Stimulated activated CD8-positive, alpha-beta memory T cell treated with anti-CD3 and anti-CD28 coated beads, Interleukin-12 subunit alpha, Interleukin-12 subunit beta, amount 100 ng/mL, for 24 hours (primary cell): ENCODE data around the gene POLA1.

Experiments
- DNase-seq: peaks from one replicate; pipeline ENCODE4 v3.0.0-alpha.2; 2020; ENCODE audit errors: extremely low read depth

POLA1 gene

DNA sequence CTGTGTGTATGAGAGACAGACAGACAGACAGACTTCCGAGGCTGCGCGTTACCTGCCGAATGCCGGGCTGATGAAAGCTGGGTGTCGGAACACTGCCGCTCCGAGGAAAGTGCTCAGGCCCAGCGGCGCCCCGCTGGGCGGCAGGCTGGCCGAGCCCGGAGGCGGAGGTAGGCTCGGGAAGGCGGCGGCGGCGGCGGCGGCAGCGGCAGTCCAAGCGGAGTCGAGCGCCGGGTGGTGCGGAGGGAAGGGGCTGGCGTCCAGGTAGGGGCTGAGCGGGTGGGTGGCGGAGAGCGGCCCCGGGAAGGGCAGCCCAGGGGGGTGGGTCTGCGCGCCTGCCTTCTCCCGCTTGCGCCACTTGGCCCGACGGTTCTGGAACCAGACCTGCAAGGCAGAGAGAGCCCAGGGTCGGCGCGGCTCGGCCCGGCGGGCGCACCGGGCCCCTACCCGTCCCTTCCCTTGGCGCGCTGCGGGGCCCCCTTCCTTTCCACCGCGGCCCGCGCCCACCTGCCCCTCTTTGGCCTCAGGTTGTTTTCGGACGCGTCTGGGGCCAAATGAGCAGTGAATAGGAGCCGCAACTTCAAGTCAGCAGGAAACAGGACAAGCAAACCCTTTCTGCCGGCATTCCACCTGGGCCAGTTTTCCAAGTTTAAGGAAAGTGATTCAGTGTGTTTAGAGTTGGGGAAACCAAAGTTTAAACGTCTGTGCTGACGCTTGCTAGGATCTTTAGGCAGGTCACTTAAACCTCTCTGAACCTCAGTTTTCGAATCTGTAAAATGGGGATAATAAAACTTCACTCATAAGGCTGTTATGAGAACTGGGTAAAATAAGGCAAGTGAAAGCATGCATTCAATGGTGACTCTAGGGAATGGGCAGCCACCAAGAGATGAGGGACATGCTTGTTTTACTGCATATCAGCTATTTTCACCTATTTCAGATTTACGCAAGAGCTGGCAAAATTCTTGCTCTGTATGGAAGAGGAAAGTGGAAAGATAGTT is 313.6 kb downstream of the POLA1 start:
- no peak for DNase-seq

GRCh38 chrX:25009407-25009806 is 315.7 kb downstream of the POLA1 start:
- DNase-seq = no peak

DNA sequence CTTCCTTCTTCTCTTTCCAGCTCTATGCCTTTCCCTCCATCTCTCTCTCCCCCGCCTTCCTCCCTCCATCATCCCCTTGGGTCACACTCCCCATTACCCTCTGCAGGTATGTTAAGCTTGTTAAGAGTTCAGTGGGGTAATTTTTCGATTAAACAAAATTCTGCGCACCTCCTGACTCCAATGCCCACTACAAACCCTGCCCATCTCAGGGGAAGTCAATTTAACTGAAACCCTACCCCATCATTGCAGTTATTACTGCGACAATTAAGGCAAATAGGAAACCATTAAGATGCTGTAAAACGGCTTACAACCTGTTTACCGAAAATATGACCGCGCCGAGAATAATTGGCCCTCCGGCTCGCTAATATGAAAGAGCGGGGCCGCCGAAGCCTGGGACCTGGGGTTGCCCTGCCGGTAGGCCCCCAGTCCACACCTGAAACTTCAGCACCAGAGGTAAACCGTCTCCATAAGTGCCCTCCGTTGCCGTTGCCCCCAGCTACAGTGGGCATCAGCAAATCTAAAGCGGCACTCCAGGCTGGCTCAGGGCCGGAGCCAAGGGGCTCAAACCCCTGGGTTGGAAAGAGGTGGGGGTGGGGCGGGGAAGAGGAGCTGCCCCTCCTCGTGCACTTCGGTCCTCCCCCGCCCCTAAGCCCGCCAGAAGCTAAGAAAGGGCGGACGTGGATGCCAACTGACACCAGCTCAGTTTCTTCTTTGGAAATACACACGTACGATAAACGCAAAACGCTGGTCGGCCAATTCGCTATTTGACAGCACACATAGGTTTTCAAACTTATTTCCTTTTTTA is 317.3 kb downstream of the POLA1 start:
- DNase-seq = no peak

DNA sequence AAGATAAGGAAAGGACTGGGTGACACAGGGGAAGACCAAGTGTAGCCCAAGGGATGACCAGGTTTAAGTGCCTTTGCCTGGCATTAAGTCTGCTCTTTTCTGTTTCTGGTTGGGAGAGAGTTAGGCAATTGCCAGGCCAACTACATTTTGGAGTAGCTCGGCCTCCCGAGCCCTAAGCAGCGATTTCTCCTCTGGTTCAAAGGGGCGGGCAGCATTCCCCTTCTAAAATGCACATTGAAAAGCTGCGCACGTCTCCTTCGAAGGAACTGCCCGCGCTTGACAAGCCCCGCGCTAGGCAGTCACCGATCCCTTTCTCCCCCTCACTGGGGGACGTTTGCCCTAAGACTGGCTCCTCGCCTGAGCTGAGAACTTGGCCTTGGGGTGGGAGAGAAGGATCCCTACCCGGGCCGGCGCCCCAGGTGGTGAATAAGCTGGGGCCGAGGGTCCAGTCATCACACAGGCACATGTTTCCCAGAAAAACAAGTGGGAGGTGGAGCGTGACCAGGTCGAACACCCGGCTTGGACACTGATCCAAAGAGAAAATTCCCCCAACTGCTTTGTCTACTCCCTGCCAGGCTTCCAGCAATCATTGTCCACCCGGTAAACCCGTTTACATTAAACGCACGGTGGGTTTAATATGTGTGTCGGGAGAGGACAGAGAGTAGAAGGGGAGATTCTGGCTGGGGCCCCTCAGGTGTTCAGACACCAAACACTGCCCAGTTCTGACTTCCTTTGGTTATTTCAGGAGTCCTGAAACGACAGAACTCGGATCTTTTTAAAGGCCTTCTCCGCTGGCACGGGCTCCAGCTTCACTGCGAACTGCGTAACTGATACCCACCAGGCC is 318.1 kb downstream of the POLA1 start:
- no peak for DNase-seq

GRCh38 chrX:25012433-25012735 is 318.7 kb downstream of the POLA1 start:
- no peak for DNase-seq

DNA sequence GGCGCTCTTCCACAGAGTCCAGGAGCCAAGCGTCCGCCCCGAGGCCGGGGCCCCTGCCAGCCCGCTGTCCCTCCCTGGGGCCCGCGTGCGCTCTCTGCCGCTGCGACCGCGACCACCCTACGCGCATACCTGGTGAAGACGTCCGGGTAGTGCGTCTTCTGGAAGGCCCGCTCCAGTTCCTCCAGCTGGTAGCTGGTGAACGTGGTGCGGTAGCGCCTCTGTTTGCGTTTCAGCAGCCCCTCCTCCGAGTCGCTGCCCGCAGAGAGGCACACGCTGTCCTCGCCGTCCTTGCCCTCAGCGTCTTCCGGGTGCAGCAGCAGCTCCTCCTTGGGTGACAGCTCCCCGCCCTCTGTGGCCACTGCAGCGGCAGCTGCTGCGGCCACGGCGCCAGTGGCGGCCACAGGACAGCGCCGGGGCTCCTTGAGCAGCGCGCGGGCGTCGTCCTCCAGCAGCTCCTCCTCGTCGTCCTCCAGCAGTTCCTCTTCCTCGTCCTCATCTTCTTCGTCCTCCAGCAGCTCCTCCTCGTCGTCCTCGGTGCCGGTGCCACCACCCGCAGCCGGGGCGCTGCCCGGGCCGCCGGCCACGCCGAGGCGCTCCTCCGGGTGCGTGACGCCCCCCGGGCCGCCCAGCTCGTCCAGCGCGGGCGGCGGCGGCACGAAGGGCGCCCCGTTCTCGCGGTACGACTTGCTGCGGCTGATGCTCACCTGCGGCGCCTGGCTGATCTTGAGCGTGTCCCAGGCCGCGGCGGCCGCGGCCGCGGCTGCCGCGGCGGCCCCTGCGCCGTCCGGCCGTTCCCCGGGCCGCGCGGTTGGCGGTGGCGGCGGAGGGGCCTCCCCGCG is 319.3 kb downstream of the POLA1 start:
- no peak for DNase-seq

DNA sequence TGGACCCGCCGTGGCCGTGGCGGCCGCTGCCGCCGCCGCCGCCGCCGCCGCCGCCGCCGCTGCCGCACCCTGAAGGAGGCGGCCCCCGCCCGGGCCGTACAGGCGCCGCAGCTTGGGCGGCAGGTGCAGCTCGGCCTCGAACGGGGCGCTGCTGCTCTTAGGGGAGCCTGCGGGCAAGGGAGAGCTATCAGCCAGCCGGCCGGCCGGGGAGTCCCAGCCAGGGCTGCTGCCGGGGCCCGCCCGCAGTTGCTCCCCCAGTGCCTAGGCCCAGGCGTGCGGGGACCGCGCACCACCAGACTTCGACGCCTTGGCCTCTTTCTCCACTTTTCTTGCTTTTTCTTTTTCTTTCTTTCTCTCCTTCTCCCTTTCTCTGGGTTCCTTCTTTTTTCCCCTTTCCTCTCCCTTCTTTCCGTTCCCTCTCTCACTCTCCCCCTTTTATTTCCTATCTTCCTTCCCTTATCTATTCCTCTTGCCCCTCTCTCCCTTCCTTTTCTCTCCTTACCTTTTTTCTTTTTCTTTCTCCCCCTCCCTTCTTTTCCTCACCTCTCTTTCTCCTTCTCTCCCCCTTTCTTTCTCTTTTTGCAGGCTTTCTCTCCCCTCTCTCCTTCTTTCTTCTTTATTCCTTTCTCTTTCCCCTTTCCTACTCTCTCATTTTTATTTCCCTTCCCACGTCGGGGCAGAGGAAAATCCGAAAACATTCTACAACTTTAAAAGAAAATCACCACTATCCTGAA is 320.1 kb downstream of the POLA1 start:
- DNase-seq = no peak

DNA sequence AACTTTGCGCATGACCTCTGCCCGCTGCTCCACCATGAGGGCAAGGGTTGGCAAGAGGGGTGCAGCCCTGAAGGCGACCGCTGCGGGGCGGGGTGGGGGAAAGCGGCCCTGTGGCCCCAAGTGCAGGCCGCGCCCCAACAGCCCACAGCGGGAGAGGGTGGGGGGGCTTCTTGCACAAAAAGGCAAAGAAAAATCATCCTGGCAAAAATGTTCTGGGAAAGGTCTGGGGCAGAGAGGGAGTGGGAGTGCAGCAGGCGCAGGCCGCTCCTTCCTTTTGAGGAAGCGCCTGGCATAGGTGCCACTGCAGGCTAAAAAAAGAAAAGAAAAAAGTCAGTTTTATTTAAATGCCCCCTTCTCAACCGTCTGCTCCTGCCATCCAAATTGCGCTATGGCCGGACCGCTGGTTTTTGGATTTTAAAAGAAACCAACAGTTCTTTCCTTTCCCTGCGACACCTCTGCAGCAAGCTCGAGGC is 320.7 kb downstream of the POLA1 start:
- no peak for DNase-seq

DNA sequence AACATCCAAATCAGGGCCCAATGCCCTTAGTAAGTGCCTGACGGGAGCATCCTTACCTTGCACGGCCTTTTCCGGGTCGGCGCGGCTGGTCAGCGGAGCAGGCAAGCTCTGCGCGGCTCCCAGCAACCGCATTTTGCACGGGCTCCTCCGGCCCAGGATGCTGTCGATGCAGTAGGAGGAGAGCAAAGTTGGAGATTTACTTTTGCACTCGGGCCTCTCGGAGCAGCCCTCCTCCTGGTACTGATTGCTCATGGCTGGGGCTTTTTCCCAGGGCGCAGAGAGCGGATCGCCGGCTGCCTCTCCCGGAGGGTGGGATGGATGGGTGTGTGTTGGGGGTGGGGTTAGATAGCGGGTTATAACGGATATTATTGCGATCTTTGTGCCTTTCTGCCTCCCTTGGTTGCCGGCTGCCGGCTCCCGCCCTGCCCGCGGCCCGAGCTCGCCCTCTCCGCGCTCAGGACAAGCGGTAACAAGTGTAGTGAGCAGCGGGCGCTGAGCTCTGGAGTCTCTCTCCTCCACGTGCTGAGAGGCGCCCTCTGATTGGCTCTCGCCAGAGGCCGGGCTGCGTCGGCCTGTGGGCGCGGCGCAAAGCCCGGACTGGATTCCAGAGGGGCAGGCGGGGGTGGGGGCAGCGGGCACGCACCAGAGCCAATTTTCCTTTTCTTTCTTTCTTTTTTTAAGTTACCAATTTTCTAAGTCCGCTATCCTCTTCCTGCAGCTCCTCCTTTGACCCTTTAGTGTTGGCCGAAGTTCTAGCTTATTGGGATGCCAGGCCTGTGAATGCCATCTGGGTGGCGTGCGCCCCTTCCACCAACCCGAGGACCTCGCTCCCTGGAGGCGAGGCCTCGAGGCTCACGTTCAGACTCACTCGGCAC is 322.0 kb downstream of the POLA1 start, which contains the start of gene ARX:
Gene ARX, minus strand, starts transcription at position 480 of the 875 bp plus-strand sequence. Its CDS starts 228 bp downstream, at position 252.
- no peak for DNase-seq

- no peak for DNase-seq
These were observed 322.6 kb downstream of the POLA1 start for GRCh38 chrX:25016361-25016671.

DNA sequence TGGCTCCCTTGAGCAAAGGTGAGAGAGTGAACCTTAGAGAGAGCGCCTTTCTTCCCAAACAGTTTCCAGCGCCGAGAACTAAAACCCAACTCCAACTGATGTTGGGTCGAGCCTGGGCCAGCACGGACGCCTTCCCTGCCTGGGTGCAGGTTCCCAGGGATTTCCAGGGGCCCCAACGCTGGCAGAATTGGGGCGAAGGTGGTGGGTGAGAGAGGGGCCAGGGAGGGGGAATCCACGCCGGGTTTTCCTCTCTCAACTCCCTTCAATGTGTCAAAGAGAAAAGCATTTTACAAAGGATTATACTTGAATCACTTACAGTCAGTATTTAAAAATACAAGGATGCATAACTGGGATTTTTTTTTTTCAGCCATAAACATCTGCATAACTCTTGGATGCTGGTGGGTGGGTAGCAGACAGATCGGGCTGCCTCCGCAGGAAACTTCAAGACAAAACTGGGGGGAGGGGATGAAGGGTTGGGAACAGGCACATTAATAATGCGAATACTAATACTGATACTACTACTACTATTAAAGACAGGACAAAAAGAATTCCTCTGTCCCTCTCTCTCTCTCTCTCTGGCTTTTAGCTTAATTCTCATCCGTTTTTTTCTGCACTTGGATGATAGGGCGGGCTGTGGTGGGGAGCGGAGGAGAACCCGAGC is 323.4 kb downstream of the POLA1 start:
- DNase-seq = no peak

GRCh38 chrX:25017667-25018247 is 324.0 kb downstream of the POLA1 start:
- no peak for DNase-seq

- no peak for DNase-seq
These were observed 325.0 kb downstream of the POLA1 start for GRCh38 chrX:25018682-25019081.

- DNase-seq = no peak
These were observed 326.1 kb downstream of the POLA1 start for GRCh38 chrX:25019707-25020390.

DNA sequence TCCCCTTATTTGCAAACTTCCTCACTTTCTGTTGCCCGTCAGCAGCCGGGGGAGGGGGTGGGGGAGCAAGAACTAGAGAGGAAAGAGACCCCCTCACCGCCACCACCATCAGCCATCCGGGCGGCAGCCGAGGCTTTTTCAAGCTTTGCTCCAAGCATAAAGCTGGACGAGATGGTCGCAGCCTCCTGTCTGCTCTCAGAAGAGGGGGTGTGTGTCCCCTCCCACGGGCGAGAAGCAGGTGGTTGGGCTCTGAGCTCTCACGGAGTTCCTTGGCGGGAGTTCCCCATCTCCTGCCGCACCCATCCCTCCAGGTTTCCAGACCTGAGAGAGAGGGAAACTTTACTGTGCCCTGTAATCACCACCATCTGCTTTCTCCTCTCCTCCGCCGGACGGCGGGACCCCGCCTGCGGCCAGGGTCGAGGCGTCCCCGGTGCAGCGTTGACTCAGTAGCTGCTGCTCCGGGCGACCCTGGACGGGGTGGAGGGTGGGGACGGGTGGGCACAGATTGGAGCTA is 326.7 kb downstream of the POLA1 start:
- no peak for DNase-seq

DNA sequence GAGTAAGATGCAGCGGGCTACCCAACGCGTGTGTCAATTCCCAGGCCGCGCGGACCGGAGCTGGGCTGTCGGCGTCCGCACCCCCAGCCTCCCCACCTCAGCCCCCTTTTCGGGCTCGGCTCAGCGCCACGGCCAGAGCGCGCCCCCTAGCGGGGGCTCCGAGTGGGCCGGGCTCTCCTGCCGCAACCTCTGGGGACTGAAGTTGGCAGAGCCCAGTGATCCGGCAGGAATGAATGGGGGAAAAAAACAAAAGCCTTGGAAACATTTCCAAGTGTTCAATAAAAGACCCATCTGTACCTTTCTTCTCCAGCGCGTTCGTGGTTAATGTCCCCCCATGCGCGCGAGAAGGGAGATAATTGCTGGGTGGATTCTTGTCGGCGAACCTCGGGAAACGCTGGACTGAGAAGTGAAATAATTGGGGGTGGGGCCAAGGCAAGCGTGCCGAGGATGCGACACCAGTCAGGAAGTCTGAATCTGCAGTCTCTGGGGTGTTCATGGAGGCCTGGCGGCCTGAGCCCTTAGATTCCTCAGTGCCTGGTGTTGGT is 327.3 kb downstream of the POLA1 start:
- no peak for DNase-seq
